ENCODE data around the gene BRINP2.

BRINP2 gene, protein sequence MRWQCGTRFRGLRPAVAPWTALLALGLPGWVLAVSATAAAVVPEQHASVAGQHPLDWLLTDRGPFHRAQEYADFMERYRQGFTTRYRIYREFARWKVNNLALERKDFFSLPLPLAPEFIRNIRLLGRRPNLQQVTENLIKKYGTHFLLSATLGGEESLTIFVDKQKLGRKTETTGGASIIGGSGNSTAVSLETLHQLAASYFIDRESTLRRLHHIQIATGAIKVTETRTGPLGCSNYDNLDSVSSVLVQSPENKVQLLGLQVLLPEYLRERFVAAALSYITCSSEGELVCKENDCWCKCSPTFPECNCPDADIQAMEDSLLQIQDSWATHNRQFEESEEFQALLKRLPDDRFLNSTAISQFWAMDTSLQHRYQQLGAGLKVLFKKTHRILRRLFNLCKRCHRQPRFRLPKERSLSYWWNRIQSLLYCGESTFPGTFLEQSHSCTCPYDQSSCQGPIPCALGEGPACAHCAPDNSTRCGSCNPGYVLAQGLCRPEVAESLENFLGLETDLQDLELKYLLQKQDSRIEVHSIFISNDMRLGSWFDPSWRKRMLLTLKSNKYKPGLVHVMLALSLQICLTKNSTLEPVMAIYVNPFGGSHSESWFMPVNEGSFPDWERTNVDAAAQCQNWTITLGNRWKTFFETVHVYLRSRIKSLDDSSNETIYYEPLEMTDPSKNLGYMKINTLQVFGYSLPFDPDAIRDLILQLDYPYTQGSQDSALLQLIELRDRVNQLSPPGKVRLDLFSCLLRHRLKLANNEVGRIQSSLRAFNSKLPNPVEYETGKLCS

DNA sequence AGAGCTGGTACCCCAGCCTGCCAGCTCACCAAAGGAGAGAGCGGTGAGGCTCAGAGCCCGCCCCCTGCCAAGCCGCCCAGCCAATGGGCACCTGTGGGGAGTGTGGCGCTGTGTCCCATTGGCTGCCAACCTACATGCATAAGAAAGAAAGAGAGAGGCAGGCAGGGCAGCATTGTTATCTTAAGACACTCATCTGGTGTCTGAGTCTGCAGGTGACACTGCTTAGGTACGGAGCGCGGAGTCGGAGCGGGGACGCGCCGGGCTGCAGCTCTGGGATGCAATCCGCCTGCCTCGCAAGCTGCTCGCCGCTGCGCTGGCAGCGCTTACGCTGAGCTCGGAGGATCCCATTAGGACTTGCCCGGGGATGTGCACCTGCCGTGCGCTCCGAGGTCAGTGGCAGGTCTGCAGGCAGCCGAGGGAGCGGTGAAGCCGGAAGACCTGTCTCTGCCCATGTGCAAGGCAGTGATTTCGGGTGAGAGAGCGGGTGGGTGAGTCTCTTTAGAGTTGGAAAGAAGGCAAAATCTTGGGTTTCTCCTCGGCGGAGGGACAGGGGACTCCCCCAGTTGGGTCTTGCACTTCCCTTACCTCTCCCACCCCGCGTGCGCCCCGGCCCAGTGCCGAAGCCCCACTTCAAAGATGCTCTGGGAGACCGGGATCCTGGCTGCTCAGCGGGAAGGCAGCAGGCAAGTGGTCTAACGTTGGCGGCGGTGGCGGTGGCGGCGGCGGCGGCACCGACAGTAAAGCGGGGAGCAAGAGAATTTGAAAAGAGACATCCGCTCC, at the start of gene BRINP2:
TSS of gene BRINP2 (plus strand) at position 203 of the 780 bp plus-strand sequence. CDS start 58,919 bp downstream, outside the sequence.
- DNase-seq, result peak; percentile 32

DNA sequence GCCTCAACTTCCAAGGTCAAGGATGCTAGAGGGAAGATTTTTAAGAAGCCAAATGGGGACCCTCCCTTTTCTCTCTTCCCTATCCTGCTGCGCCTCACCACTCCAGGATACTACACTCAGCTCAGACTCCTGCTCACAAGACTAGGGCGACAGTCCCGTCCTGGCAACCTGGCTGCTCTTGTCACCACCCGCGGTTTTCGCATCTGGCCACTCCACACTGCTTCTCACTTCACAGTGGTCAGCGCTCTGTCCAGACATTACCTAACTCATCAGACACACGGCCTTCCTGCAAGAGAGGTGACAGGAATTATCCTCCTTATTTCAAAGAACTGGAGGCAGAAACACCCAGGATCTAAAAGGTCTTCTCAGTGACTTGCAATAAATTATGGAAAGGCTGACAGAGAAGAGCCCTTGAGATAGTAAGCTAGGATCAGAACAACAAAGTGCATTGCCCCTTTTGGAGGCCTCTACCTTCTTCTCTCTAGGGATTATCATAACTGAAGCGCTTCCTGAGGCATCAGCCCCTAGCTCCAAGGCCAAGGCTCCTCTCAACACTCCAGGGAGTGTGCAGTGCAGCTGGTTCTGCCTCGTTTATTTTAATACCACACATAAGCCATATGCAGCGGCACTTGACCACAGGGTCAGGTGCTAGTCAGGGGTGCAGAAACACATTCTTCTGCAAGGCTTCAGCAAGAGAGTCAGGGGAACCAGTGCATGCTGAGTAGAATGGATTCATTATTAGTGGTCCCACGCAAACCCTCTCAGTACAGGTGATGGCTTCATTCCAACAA, 48.1 kb upstream of the BRINP2 start:
- DNase-seq, result no peak

DNA sequence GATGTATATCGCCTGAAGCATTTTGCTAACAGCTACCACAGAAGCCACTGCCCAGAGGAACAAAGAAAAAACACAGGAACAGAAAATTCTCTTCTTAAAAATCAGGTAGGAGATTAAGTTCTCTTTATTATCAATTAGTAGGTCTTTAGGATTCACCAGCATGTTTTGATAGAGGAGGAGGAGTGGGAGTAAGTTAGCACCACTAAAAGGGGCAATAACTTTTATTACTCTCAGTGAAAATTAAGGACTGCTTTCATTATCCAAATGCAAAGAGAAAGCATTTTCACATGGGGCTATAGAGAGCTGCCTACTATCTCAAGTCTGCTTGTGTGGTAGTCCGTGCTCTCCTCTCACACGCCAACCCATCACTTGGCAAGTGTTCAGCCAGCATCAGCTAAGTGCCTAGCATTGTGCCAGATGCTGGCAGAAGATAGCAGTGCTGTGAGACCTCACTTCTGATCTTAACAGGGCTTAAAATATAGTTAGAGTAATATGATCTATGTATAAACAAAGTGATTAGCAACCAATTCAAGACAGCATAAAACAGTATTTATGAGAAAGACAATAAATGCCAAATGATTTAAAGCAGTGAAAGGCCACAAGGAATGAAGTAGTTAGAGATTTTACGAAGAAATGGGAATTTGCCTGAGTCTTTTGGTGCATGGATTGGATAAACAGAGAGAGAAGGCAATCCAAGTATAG, 46.0 kb upstream of the BRINP2 start:
- DNase-seq, result no peak

DNA sequence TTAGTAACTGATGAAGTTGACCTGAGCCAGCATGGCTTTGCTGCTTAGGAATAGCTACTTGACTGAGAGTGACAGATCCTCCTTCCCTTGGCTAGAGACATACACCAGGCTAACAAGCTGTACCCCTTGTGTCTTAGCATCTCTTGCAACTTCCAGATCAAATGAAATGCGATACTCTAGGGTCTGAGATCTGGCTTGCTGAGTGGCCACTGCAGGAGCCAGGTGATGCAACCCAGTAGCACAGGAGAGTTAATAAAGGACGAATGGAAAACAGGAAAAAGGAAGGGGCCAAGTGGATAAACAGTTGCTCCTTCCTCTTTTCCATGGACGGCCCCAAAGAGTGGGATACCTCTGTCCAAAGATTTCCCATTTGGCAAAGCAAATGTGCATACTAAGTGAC, 44.5 kb upstream of the BRINP2 start:
- no peak for DNase-seq

DNA sequence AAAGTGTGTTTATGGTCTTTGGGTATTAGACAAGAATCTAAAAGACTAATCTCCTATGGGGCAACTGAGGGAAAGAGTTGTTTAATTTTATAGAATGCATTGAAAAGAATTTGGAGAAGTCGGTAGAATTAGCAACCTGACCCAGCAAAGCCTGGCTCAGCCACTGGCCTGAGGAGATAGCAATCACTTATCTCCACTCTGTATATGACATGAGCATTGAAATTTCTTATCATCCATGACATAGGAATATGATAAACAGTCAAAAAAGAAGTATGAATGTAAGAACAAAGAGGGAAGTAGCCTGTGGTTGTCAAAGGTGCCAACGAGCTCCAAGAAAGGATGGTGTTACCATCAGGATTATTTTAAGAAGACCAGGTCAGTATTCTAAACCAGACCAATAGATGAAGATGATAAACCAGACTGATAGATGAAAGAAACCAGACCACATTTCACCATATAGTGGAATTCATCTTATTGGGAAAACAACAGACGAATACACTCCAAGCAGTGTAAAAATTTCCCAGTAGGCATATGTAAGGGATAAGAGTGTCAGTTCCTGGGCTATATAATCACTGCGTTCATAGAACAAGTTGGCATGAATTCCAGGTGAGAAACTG, 42.0 kb upstream of the BRINP2 start:
- DNase-seq, result no peak

DNA sequence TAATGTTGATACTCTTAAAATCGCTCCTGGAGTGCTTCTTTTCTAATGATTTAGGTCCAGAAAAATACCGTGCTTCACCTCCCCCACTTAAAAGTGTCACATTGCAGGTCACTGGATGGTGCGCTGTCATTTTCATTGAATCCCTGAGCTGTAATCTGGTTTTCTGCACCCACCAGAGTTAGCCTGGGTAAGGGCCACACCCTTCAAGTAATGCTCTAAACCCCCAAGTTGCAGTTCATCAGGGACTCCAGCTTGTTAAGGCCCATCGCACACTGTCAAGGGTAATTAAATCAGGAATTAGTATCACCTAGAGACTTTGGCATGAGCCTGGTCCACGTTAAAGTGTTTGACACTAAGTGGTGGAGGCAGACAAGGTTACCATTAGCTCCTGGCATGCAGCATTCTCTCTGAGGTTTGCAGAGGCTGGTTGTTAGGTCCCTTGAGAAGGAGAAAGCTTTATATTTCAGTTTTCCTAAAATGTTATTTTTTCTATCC, 40.3 kb upstream of the BRINP2 start:
- no peak for DNase-seq

DNA sequence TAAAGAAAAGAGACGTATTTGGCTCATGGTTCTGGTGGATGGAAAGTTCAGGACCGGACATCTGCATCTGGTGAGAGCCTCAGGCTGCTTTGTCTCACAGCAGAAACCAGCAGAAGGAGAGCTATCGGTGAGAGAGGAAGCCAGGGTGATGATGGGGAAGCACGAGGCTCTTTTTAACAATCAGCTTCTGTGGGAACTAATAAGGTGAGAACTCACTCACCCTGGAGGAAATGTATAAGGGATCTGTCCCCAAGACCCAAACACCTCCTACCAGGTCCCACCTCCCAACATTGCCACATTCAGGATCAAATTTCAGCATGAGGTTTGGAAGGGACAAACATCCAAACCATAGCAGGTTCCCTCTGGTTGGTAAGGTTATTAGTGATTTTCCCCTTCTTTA, 39.0 kb upstream of the BRINP2 start:
- DNase-seq, result no peak

DNA sequence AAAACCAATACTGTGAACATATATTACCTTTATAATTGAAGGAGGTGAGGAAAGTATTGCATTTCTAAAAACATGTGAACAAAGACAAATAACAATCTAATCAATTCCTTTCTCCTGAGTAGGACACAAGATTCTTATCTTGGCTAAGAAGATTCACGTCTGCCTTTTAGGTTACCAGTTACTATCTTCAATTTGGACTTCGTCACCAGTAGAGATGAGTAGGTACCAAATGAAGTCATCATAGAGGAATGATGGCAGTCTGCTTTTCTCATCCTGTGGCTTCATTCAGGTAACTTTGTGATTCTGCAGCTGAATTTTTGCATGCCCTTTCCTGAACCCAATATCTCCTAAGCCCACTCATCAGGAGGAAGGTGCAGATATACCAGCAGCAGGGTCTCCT, 38.6 kb upstream of the BRINP2 start:
- no peak for DNase-seq

DNA sequence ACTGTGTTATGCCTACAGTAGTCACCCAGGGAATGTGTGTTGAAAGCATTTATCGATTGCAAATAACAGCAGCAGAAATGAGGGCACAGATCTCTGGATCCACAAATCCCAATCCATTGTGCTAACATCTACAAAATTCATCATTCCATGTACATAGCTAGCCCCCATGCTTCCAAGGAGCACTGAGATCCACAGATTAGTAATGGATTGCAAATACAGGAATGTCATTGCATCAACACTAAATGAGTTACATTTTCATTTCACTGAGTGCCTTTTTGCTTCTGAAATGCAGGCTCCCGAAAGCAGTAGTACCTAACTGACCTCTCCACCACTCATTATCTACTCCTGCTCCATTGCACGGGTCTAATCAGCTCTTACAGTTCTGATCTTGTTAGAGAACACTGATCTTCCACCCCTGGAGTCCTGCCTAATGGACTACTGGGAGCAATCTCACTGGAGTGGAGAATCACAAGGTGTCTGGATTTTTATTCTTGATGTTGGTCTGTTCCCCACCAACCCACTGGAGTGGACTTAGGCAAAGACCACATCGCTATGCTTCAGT, 36.7 kb upstream of the BRINP2 start:
- no peak for DNase-seq

DNA sequence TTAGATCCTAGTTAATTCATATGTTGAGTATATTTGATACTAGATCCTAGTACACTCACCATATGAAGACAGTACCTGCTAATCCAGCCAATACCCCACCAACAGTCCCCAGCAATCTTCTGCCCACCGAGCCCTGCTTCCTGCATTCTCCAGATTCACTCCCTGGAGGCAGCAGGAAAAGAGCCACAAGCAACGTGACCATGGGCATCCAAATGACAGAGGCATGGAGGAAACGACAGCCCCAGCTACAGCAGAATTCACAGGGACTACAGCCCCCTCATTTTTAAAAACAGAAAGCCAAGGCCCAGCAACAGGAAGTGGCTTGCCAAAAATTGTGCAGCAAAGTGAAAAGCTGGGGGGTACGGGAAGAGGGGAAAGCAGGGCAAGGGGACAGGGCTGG, 35.5 kb upstream of the BRINP2 start:
- DNase-seq, result no peak

DNA sequence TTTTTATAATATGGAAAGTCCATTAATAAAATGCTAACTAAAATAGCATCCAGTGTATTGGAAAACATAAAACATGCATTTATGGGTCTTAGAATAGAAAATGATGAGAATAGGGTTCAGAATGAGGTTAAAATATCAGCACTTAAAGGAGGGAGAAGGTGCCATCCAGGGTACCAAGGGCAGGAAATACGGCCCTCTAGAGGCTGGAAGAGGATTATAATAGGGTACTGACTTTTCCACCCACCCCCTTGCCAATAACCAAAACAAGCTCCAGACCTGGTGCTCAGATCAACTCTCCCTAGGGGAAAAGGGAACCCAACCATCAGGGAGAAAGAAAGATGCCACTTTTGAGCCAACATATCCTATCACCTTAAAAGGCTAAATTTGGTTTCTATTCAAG, 32.9 kb upstream of the BRINP2 start:
- no peak for DNase-seq

DNA sequence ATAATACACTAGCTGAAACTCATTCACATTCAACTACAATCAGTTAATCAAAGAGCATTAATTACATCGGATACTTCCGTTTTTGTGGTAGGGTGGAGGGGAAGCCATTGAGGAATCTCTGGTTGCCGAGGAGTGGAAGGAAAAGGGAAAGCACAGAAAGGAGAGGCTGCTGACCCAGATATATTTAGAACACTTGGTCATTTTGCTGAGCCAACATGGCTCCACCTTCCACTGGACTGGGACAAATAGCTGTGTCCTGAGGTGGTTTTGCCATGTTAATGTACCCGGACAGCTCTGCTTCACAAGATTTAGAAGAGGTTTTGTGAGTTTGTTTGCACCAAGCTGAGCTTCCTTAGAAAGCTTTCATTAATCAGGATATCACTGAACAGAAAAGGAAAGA, 32.4 kb upstream of the BRINP2 start:
- no peak for DNase-seq

DNA sequence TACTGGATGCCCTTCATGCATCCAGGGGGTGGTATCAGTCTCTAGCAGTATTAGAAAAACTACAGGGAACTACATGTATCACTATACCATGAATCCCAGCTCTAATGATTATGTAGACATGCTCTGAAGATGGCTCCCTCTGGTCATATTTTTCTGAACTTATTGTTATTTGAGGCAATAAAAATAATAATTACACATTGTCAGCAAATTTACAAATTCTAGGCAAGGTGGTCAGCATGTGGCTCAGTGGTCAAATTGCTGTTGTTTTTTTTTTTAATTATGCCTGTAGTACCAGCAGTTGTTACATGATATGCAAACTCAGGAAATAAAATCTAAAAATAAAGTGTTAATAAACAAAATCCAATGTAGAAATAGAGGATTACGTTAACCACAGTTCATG, 28.7 kb upstream of the BRINP2 start:
- no peak for DNase-seq

DNA sequence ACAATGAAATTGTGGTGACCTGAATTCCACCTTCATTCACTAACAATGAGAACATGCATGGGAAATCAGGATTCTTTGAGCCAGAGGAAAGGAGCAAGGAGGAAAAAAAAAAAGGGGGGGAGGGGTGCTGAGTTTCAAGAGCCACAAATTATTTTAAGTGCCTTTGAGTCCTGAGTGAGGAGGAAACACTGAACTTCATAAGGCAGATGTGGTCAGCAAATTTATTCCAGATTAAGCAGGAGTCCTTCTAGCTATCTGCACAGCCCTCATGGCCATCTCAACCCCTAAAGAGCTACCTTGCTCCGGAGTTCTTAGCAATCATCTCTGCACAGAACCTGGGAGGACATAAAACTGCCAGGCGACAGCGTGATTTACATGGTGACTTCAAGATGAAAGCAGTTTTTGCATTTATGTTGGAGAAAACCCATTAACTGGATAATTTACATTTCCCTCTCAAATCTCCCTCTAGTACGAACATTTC, 27.9 kb upstream of the BRINP2 start:
- DNase-seq, result no peak

DNA sequence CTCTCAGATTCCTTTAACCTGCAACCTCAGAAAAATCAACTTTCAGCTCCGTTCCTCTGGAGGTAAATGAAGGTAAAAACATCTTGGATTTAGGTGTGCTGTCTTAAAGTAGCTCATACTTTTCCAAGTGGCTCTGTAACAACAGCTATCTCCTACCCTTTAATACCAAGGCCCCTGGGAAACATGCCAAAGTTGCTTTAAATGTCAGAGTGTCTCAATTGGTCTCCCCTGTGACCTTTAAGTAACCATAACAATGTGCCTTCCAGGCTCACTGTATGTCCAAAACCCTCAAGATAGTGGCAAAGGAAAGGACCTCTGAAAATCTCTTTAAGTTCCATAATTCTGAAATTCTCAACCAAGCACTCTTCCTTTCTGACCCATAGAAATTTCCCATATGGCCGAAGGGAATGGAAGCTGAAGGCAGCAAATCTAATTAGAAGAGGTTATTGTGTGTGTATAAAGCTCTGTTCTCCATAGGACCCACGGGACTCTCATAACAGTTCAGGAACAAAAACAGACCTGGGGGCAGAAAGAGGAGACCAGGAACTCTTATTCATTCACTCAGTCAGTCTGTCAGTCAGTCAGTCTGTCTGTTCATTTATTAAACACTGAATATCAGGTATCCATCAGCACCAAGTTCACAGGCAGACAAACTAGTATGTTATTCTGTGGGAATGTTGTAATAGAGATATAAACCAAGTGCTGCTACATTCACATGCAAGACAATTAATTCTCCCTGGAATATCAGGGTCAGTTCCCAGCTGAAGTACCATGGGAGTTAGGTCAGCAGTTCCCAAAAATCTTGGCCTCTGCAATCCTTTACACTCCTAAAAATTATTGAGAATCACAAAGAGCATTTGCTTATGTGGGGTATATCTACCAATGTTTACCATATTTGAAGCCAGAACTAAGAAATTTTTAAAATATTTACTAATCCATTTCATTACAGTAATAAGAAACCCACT, 25.4 kb upstream of the BRINP2 start:
- DNase-seq, result no peak

DNA sequence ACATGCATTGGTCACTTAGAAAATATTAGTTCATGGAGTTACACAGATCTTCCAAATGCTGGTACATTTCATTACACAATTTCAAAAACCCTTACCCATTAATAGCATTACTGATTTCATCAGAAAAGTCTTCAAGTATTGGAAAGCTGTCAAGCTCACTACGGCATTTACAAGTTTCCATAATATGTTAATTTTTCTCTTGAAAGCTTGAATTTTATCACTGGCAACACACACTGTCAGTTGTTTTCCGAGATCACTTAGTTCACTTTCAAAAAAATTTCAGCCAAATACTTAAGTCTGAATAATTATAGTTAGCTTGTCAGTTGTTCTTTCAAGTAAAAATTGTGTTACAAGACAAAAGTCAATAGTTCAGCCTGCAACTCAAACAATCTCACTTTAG, 24.3 kb upstream of the BRINP2 start:
- DNase-seq, result no peak

DNA sequence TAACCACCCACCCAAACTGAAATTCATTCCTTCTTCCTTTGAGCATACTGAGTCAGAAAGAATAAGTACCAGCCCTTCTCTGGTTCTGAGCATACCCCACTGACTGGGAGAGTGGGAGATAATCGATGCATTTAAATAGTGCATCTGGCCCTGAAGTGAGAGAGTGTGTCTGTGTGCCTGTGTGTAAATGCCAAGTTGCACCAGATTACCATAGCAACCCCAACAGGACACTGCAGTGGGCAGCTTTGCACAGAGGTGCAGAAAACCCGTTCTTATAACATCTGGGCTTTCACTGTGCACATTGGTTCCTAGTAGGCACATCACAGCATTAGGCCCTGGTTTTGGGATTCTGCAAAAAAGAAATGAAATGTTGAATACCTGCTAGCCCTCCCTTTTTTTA, 8.5 kb upstream of the BRINP2 start:
- no peak for DNase-seq

DNA sequence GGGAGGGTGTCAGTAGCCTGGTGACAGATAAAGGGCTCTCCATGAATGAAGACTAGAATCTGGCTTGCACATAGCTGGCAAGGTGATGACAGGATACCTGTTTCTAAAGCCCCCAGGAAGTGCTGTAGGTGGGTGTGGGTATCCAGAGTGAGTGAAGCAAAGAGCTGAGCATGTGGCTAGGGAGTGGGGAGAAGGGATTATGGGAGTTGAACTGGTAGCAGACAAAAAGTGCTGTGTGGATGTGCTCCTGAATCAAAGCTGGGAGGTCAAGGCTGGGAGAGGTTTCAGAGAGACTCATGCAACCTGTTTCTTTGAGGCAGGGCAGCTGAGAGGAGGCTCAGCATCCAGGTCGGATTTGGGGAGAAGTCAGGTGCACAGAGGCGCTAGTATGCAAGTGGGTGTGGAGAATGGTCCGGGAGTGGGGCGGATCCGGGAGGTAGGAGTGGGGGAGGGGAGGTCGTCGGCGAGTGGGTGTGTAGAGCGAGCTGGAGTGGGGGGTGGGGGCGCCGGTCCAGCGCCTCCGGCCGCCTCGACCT, 6.8 kb upstream of the BRINP2 start:
- DNase-seq, result no peak

DNA sequence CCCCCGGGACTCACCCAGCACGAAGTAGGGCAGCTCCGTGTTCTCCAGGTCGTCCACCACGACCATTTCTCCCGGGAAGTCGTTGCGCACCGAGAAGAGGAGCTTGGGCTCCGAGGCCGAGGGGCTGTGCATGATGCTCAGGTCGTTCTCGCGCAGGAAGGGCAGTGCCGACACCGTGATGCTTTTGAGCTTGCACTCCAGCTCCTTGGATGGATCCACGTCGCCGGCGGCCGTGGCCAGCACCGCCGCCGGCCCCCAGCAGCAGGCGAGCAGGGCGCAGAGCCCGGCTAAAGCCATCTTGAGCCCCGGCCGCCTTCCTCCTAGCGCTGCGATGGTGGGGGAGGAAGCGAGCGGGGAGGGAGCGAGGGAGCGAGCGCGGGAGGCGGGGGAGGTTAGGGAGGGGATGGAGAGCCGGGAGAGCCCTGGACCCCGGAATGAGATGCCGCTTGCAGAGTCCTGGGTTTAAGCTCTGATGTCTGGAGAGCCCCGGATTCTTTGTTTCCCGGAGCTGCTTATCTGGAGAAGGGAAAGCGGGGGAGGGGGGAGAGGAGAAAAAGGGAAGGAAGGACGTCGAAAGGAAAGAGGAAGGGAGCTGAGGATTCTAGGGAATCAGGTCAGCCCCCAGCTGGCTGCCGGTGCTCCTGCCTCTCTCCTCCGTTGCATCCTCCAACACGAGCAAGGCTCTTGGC, 6.2 kb upstream of the BRINP2 start, which contains the start of gene ASTN1:
TSS of gene ASTN1 (minus strand) at position 333 of the 689 bp plus-strand sequence. CDS start at position 297, 36 bp downstream.
- DNase-seq, result peak; percentile 26
